ENCODE data around the gene MINDY2. TPM values are rescaled to one million over a fixed set of nuclear protein-coding genes. Genes with fewer than 3 reads are reported as not detected.
A peak's percentile ranks its signal among the peaks of the same experiment; 100 is the strongest.

Gene MINDY2
- total RNA-seq, 2 experiments from 2014 or later, result 7.5 to 7.7 TPM

DNA sequence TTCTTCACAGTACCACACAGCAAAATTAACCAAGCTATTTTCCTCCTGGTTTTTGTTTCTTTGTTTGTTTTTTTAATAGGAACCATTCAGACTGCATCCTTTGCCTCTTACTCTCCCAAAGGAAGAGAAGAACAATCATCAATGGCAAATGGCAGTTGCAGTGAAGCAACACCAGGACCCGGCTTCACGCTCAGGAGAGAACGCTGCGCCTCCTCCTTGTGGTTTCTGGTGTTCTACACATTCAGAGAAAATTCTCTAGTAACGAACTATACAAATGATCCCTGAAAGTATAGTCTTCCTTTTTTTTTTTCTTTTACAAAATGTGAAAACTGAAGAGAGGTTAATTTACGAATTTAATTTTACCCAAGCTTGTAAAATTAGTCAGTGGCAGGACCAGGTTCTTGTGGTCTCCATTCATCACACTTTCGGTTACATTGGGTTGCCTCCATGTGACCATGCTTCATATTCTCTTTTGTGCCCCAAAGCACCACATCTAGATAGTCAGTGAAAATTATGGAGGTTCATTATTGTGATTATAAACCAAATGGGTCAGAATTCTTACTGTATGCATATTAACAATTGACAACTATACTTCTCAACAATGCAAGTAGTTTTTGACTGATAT is 10.6 kb upstream of the MINDY2 start:
- H3K9me3 Mint-ChIP-seq, result peaks cover 3% of the 10 kb centered on the region
- CTCF ChIA-PET, result interaction anchor here (0.7 to 3.2 kb wide), 3 partner anchors 10 to 579 kb away, joined by 5 to 10 read pairs (median 6); partner anchors contain the start of gene MINDY2
- intact Hi-C loops (cut with DNase I, micrococcal nuclease), result loop anchor here (2.0 to 10.0 kb wide), 3 partner anchors 532 to 716 kb away; no protein-coding TSS in a partner anchor
- POLR2A ChIA-PET, result interaction anchor here (0.7 to 1.8 kb wide), 2 partner anchors 10 to 531 kb away, joined by 3 to 11 read pairs; partner anchors contain the start of gene MINDY2
- H3K4me3 ChIP-seq (ENCODE audit: low read length), result no peak overlapping the region
- no peak overlapping the region for H3K4me3 Mint-ChIP-seq
- ATAC-seq (ENCODE audit: poor library complexity) (no peak), DNase-seq (no peak)
- no peaks in the 10 kb centered on the region for H3K4me1 Mint-ChIP-seq (ENCODE audit: low read depth)
- no peaks in the 10 kb centered on the region for H3K36me3 ChIP-seq (ENCODE audit: insufficient read depth, low read length)
- H3K36me3 Mint-ChIP-seq (ENCODE audit: low read depth), result no peaks in the 10 kb centered on the region
- no peaks in the 10 kb centered on the region for H3K4me1 ChIP-seq (ENCODE audit: insufficient read depth, low read length)
- H3K9me3 ChIP-seq (ENCODE audit: control insufficient read depth in 1 of 2, insufficient read depth in 1 of 2, low read length in 2 of 2), result peaks cover 0 to 8% of the 10 kb centered on the region in 2 experiments
- no peak overlapping the region for H3K27ac ChIP-seq (ENCODE audit: low read depth in 1 of 2, low read length in 2 of 2)
- no peak overlapping the region for H3K27ac Mint-ChIP-seq
- H3K27me3 ChIP-seq (ENCODE audit: control insufficient read depth in 1 of 2, insufficient read depth in 2 of 2, low read length in 2 of 2), result no peaks in the 10 kb centered on the region
- TF ChIP-seq, protein P1, sequence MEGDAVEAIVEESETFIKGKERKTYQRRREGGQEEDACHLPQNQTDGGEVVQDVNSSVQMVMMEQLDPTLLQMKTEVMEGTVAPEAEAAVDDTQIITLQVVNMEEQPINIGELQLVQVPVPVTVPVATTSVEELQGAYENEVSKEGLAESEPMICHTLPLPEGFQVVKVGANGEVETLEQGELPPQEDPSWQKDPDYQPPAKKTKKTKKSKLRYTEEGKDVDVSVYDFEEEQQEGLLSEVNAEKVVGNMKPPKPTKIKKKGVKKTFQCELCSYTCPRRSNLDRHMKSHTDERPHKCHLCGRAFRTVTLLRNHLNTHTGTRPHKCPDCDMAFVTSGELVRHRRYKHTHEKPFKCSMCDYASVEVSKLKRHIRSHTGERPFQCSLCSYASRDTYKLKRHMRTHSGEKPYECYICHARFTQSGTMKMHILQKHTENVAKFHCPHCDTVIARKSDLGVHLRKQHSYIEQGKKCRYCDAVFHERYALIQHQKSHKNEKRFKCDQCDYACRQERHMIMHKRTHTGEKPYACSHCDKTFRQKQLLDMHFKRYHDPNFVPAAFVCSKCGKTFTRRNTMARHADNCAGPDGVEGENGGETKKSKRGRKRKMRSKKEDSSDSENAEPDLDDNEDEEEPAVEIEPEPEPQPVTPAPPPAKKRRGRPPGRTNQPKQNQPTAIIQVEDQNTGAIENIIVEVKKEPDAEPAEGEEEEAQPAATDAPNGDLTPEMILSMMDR (IDR thresholded peaks at IDR 0.05), result no peak
- no peaks in the 10 kb centered on the region for H3K27me3 Mint-ChIP-seq

DNA sequence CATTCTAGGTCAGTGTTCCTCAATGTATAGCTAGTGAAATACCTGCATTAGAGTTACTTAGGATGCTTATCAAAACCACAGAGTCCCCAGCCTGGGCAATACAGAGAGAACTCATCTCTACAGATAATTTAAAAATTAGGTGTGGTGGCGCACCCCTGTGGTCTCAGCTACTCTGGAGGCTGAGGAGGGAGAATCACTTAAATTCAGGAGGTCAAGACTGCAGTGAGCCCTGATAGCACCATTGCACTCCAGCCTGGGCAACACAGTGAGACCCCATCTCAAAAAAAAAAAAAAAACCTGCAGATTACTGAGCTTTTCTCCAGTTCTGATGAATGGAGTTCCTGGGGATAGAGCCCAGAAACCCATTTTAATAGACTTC is 10.1 kb upstream of the MINDY2 start:
- H3K36me3 ChIP-seq (ENCODE audit: insufficient read depth, low read length), result no peaks in the 10 kb centered on the region
- H3K27ac ChIP-seq (ENCODE audit: low read depth in 1 of 2, low read length in 2 of 2), result no peak overlapping the region
- H3K4me3 ChIP-seq (ENCODE audit: low read length), result no peak overlapping the region
- intact Hi-C loops (cut with DNase I, micrococcal nuclease), result loop anchor here (2.0 to 10.0 kb wide), 3 partner anchors 532 to 716 kb away; no protein-coding TSS in a partner anchor
- Mint-ChIP-seq H3K9me3 (peaks cover 3% of the 10 kb centered on the region), H3K4me1 (ENCODE audit: low read depth) (no peaks in the 10 kb centered on the region), H3K27me3 (no peaks in the 10 kb centered on the region), H3K27ac (no peak overlapping the region), H3K36me3 (ENCODE audit: low read depth) (no peaks in the 10 kb centered on the region), H3K4me3 (no peak overlapping the region)
- H3K4me1 ChIP-seq (ENCODE audit: insufficient read depth, low read length), result no peaks in the 10 kb centered on the region
- ATAC-seq (ENCODE audit: poor library complexity), result peak; percentile 26
- H3K9me3 ChIP-seq (ENCODE audit: control insufficient read depth in 1 of 2, insufficient read depth in 1 of 2, low read length in 2 of 2), result peaks cover 0 to 8% of the 10 kb centered on the region in 2 experiments
- ChIA-PET CTCF (interaction anchor here (0.7 to 3.2 kb wide), 3 partner anchors 10 to 580 kb away, joined by 5 to 10 read pairs (median 6); partner anchors contain the start of gene MINDY2), POLR2A (interaction anchor here (0.7 to 1.8 kb wide), 2 partner anchors 10 to 532 kb away, joined by 3 to 11 read pairs; partner anchors contain the start of gene MINDY2)
- peak in 6 of 14 experiments; percentile 8 to 51 (median 41) for DNase-seq
- H3K27me3 ChIP-seq (ENCODE audit: control insufficient read depth in 1 of 2, insufficient read depth in 2 of 2, low read length in 2 of 2), result no peaks in the 10 kb centered on the region
- TF ChIP-seq, protein P1 (IDR thresholded peaks at IDR 0.05), result peak; percentile 28

DNA sequence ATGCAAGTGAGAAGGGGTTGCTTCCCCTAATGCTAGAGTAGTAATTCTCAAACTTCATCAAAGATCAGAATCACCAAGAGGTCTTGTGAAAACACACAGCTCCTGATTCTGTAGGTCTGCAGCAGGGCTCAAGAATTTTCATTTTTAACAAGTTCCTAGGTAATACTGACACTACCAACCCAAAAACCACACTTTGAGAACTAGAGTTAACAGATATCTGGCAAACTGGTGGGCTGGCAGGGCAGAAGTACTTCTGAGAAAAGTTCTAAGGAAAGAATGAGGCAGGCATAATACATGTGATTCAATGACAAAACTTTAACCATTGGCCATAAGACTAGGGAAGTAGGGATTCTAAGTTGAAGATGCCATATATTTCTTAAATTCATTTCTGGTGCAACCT is 8.8 kb upstream of the MINDY2 start:
- ChIA-PET POLR2A (no interaction called here), CTCF (interaction anchor here (0.7 to 1.6 kb wide), 3 partner anchors 9 to 534 kb away, joined by 3 to 6 read pairs (median 3); partner anchors contain the start of gene MINDY2)
- no peaks in the 10 kb centered on the region for H3K36me3 Mint-ChIP-seq (ENCODE audit: low read depth)

More for the DNA sequence above, 8.8 kb upstream of the MINDY2 start:
- no peak for DNase-seq
- H3K27ac ChIP-seq (ENCODE audit: low read depth in 1 of 2, low read length in 2 of 2), result no peak overlapping the region
- no peaks in the 10 kb centered on the region for H3K36me3 ChIP-seq (ENCODE audit: insufficient read depth, low read length)
- Mint-ChIP-seq H3K27ac (no peak overlapping the region), H3K9me3 (peaks cover 3% of the 10 kb centered on the region), H3K4me1 (ENCODE audit: low read depth) (no peaks in the 10 kb centered on the region), H3K4me3 (no peak overlapping the region), H3K27me3 (no peaks in the 10 kb centered on the region)
- intact Hi-C loops (cut with DNase I, micrococcal nuclease), result loop anchor here in 1 of 2 experiments (10.0 kb wide), 1 partner anchor 717 kb away; no protein-coding TSS in a partner anchor
- ATAC-seq (ENCODE audit: poor library complexity), result no peak
- no peaks in the 10 kb centered on the region for H3K27me3 ChIP-seq (ENCODE audit: control insufficient read depth in 1 of 2, insufficient read depth in 2 of 2, low read length in 2 of 2)
- TF ChIP-seq, protein P1 (IDR thresholded peaks at IDR 0.05), result no peak
- peaks cover 0 to 8% of the 10 kb centered on the region in 2 experiments for H3K9me3 ChIP-seq (ENCODE audit: control insufficient read depth in 1 of 2, insufficient read depth in 1 of 2, low read length in 2 of 2)
- no peak overlapping the region for H3K4me3 ChIP-seq (ENCODE audit: low read length)
- no peaks in the 10 kb centered on the region for H3K4me1 ChIP-seq (ENCODE audit: insufficient read depth, low read length)

Measured in CD4-positive, alpha-beta T cell (primary cell).